AG04450 (cell line): ENCODE data around the gene ICE2. TPM values are rescaled to one million over a fixed set of nuclear protein-coding genes. Genes with fewer than 3 reads are reported as not detected.

ENCODE experiments used
- CTCF ChIA-PET: fragments of 300-600, 350-600 bp; formaldehyde crosslinking; extraction: SDS; loops from one replicate; lab custom pipeline; 2022; ENCODE audit warnings: antibody characterized with exemption, inconsistent platforms; lab: Charles Lee
- POLR2A ChIA-PET: fragments of 350-600 bp; formaldehyde crosslinking; extraction: SDS; loops from one replicate; lab custom pipeline; 2021; ENCODE audit warnings: antibody characterized with exemption, inconsistent platforms; lab: Yijun Ruan, JAX
- DNase-seq: peaks from one replicate; pipeline ENCODE4 v3.0.0-alpha.2; 2011; ENCODE audit warnings: low read depth, low spot score
- H3K27ac ChIP-seq: one replicate; pipeline ENCODE4 v1.5.1; 2012; ENCODE audit warnings: low read depth, low read length, control low read depth
- H3K27me3 ChIP-seq: one replicate; pipeline ENCODE4 v1.6.0; 2012; ENCODE audit warnings: low read length; ENCODE audit not compliant: control insufficient read depth, insufficient read depth
- H3K4me3 ChIP-seq: 2 replicates; pipeline ENCODE4 v1.5.1; 2011; ENCODE audit warnings: mild to moderate bottlenecking, low read depth, low read length, control low read depth
- H3K9me3 ChIP-seq: 2 replicates; pipeline ENCODE4 v1.5.1; 2012; ENCODE audit warnings: low read length; ENCODE audit not compliant: control insufficient read depth, insufficient read depth
- polyA plus RNA-seq: library from polyadenylated mRNA; depleted of rRNA; stranded (reverse); fragments of >200 nt; gene quantifications from 2 replicates; pipeline ENCODE4 v1.2.3, GENCODE V29; 2011
- TF ChIP-seq, protein P1 (sequence below): IDR thresholded peaks from 2 replicates; pipeline ENCODE4 v1.5.1; 2011; ENCODE audit warnings: low read depth, low read length, control low read depth, inconsistent platforms

The ICE2 gene
- polyA plus RNA-seq, 1 experiment: 29.3 TPM

DNA sequence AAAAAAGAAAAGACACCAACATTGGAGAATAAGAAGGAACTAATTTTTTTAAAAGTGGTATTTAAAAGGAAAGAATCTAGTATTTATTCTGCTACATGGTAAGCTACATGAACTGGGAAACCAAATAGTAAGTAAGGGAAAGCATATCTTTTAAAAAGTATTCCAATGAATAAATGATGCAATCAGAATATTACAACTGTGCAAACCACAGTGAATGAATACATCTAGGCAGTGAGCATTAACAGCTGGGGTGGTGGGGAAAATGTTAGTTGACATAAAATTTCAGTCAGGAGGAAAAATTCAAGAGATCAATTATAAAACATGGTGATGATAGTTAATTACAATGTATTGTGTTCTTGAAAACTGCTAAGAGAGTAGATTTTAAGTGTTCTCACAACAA, 16.9 kb downstream of the ICE2 start:
- Histone ChIP-seq H3K27me3 (no peaks in the 10 kb centered on the region), H3K4me3 (no peak overlapping the region), H3K27ac (no peak overlapping the region), H3K9me3 (no peaks in the 10 kb centered on the region)
- ChIA-PET CTCF (no interaction called here), POLR2A (no interaction called here)
- DNase-seq: no peak
- TF ChIP-seq, protein P1, sequence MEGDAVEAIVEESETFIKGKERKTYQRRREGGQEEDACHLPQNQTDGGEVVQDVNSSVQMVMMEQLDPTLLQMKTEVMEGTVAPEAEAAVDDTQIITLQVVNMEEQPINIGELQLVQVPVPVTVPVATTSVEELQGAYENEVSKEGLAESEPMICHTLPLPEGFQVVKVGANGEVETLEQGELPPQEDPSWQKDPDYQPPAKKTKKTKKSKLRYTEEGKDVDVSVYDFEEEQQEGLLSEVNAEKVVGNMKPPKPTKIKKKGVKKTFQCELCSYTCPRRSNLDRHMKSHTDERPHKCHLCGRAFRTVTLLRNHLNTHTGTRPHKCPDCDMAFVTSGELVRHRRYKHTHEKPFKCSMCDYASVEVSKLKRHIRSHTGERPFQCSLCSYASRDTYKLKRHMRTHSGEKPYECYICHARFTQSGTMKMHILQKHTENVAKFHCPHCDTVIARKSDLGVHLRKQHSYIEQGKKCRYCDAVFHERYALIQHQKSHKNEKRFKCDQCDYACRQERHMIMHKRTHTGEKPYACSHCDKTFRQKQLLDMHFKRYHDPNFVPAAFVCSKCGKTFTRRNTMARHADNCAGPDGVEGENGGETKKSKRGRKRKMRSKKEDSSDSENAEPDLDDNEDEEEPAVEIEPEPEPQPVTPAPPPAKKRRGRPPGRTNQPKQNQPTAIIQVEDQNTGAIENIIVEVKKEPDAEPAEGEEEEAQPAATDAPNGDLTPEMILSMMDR: no peak

DNA sequence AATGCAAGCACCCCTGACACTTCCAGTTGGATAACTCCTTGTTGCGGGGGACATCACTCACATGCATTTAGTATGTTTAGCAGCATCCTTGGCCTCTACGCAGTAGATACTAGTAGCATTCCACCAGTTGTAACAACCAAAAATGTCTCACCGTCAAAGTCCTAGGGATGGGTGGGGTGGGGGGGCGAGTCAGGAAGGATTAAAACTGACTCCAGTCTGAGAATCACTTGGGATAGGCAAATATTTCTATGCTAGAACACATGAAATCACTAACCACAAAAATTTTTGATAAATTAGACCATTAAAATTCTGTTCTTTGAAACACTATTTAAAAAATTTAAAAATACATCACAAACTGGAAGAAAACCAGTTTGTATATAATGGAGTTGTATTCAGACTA, 18.0 kb downstream of the ICE2 start:
- TF ChIP-seq, protein P1: no peak
- H3K4me3 ChIP-seq: no peak overlapping the region
- no peaks in the 10 kb centered on the region for H3K9me3 ChIP-seq
- H3K27ac ChIP-seq: no peak overlapping the region
- DNase-seq: no peak
- CTCF ChIA-PET: no interaction called here
- POLR2A ChIA-PET: no interaction called here
- no peaks in the 10 kb centered on the region for H3K27me3 ChIP-seq

GRCh38 chr15:60458721-60459120, 20.2 kb downstream of the ICE2 start:
- CTCF ChIA-PET: no interaction called here
- TF ChIP-seq, protein P1: no peak
- Histone ChIP-seq H3K27ac (no peak overlapping the region), H3K4me3 (no peak overlapping the region), H3K27me3 (no peaks in the 10 kb centered on the region), H3K9me3 (no peaks in the 10 kb centered on the region)
- no peak for DNase-seq
- POLR2A ChIA-PET: no interaction called here

GRCh38 chr15:60457985-60458384, 21.0 kb downstream of the ICE2 start:
- Histone ChIP-seq H3K9me3 (no peaks in the 10 kb centered on the region), H3K27me3 (no peaks in the 10 kb centered on the region), H3K27ac (no peak overlapping the region), H3K4me3 (no peak overlapping the region)
- TF ChIP-seq, protein P1: no peak
- ChIA-PET CTCF (interaction anchor here (2.4 kb wide), 1 partner anchor 132 kb away, joined by 8 read pairs; no protein-coding TSS in a partner anchor), POLR2A (no interaction called here)
- no peak for DNase-seq

DNA sequence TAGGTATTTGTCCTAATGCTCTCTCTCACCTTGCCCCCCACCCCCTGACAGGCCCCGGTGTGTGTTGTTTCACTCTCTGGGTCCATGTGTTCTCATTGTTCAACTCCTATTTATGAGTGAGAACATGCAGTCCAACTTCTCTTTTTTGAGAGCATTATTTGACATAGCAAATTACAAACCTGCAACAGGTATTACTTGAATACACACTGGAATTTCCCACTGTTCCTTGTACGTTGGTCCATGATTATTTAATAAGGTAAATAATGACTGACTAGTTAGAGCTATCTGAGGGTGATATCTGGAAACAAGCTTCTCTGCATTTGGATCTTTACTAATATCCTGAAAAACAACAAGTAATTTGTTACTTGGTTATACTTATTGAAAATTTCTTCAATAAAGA, 24.1 kb downstream of the ICE2 start:
- H3K27me3 ChIP-seq: no peaks in the 10 kb centered on the region
- no peaks in the 10 kb centered on the region for H3K9me3 ChIP-seq
- POLR2A ChIA-PET: interaction anchor here (0.6 kb wide), 1 partner anchor 58 kb away, joined by 3 read pairs; no protein-coding TSS in a partner anchor
- no peak overlapping the region for H3K4me3 ChIP-seq
- CTCF ChIA-PET: interaction anchor here (0.6 to 1.9 kb wide), 4 partner anchors 11 to 759 kb away, joined by 3 to 10 read pairs (median 4); no protein-coding TSS in a partner anchor
- DNase-seq: no peak
- TF ChIP-seq, protein P1: no peak
- no peak overlapping the region for H3K27ac ChIP-seq
